Calu3 (cell line): ENCODE results near the gene PSMC3. TPM values are rescaled to one million over a fixed set of nuclear protein-coding genes. Genes with fewer than 3 reads are reported as not detected.

Source experiments
- BruUV-seq: library from RNA; stranded (reverse); fragments of 400-500 nt; replicated peaks from 2 replicates; lab custom pipeline; 2021; lab: Mats Ljungman, UMichigan
- CTCF ChIA-PET: fragments of 300-600 bp; sonication (Branson Sonifier 250); formaldehyde crosslinking; loops from one replicate; lab custom pipeline; 2022; ENCODE audit warnings: antibody characterized with exemption; lab: Charles Lee
- DNase-seq: peaks from one replicate; pipeline ENCODE4 v3.0.0; 2022
- H3K27ac Mint-ChIP-seq: one replicate; pipeline ENCODE4 v1.8.0; 2022; ENCODE audit warnings: mixed read lengths; ENCODE audit not compliant: unreplicated experiment
- H3K27me3 Mint-ChIP-seq: one replicate; pipeline ENCODE4 v1.8.0; 2022; ENCODE audit warnings: mixed read lengths; ENCODE audit not compliant: unreplicated experiment
- H3K36me3 Mint-ChIP-seq: one replicate; pipeline ENCODE4 v1.8.0; 2022; ENCODE audit warnings: mild to moderate bottlenecking, moderate library complexity, mixed read lengths; ENCODE audit not compliant: insufficient read depth, unreplicated experiment
- H3K4me1 Mint-ChIP-seq: one replicate; pipeline ENCODE4 v1.8.0; 2022; ENCODE audit warnings: mild to moderate bottlenecking, low read depth, mixed read lengths; ENCODE audit not compliant: unreplicated experiment
- H3K4me3 Mint-ChIP-seq: one replicate; pipeline ENCODE4 v1.8.0; 2022; ENCODE audit warnings: mild to moderate bottlenecking, low read depth, moderate library complexity, mixed read lengths; ENCODE audit not compliant: unreplicated experiment
- H3K9me3 Mint-ChIP-seq: one replicate; pipeline ENCODE4 v1.8.0; 2022; ENCODE audit warnings: low read depth, mixed read lengths; ENCODE audit not compliant: unreplicated experiment
- intact Hi-C: fragments of 100-400 bp; cut with micrococcal nuclease; formaldehyde crosslinking; loops from one replicate; pipeline ENCODE4 v1.10.0; 2022; ENCODE audit not compliant: unreplicated experiment
- total RNA-seq: library from RNA; stranded (reverse); gene quantifications from 2 replicates; pipeline ENCODE4 v1.2.3, GENCODE V29; 2022
- TF ChIP-seq, protein P1 (sequence below): fragments of 200-600 bp; IDR thresholded peaks from one replicate; pipeline ENCODE4 v1.8.0; 2022; ENCODE audit warnings: antibody characterized with exemption; ENCODE audit not compliant: unreplicated experiment

PSMC3 gene
- total RNA-seq, 1 experiment from 2014 or later = 173 TPM

GRCh38 chr11:47435687-47436086, 9.4 kb upstream of the PSMC3 start:
- no TSS peak for BruUV-seq
- H3K4me1 Mint-ChIP-seq = no peaks in the 10 kb centered on the region
- TF ChIP-seq, protein P1, sequence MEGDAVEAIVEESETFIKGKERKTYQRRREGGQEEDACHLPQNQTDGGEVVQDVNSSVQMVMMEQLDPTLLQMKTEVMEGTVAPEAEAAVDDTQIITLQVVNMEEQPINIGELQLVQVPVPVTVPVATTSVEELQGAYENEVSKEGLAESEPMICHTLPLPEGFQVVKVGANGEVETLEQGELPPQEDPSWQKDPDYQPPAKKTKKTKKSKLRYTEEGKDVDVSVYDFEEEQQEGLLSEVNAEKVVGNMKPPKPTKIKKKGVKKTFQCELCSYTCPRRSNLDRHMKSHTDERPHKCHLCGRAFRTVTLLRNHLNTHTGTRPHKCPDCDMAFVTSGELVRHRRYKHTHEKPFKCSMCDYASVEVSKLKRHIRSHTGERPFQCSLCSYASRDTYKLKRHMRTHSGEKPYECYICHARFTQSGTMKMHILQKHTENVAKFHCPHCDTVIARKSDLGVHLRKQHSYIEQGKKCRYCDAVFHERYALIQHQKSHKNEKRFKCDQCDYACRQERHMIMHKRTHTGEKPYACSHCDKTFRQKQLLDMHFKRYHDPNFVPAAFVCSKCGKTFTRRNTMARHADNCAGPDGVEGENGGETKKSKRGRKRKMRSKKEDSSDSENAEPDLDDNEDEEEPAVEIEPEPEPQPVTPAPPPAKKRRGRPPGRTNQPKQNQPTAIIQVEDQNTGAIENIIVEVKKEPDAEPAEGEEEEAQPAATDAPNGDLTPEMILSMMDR = no peak
- CTCF ChIA-PET = no interaction called here
- no peaks in the 10 kb centered on the region for H3K27me3 Mint-ChIP-seq
- no peaks in the 10 kb centered on the region for H3K9me3 Mint-ChIP-seq
- intact Hi-C loops = no loop called here
- H3K36me3 Mint-ChIP-seq = no peaks in the 10 kb centered on the region
- no peak overlapping the region for H3K27ac Mint-ChIP-seq
- no peak for DNase-seq
- no peak overlapping the region for H3K4me3 Mint-ChIP-seq

DNA sequence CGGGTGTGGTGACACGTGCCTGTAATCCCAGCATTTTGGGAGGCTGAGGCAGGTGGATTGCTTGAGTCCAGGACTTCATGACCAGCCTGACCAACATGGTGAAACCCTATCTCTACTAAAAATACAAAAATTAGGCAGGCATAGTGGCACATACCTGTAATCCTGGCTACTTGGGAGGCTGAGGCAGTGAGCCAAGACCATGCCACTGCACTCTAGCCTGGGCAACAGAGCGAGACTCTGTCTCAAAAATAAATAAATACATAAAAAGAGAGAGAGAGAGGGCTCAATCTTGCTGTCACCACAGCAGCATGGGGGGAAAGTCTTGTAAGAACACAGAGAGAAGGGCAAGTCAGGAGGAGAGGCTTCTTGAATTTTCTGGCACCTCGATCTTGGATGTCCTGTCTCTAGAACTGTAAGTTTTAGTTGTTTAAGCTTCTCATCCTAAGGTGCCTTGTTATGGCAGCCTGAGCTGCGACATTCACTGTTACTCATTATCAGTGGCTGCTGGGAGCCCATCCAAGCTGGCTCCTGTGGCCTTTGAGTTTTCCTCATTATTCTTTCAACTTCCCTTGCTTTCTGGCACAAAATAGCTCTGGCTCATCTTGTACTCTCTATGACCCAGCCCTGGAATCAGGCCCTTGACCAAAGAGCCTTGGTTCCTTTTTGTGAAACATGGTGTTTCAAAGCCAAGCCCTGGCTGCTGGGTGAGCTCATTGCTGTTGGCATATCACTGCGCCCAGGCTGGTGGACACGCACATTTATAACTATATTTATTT, 8.0 kb upstream of the PSMC3 start:
- BruUV-seq = no TSS peak
- TF ChIP-seq, protein P1 = no peak
- no peaks in the 10 kb centered on the region for H3K27me3 Mint-ChIP-seq
- H3K36me3 Mint-ChIP-seq = no peaks in the 10 kb centered on the region
- H3K4me3 Mint-ChIP-seq = no peak overlapping the region
- intact Hi-C loops = no loop called here
- CTCF ChIA-PET = no interaction called here
- H3K27ac Mint-ChIP-seq = no peak overlapping the region
- DNase-seq = no peak
- H3K4me1 Mint-ChIP-seq = no peaks in the 10 kb centered on the region
- no peaks in the 10 kb centered on the region for H3K9me3 Mint-ChIP-seq

DNA sequence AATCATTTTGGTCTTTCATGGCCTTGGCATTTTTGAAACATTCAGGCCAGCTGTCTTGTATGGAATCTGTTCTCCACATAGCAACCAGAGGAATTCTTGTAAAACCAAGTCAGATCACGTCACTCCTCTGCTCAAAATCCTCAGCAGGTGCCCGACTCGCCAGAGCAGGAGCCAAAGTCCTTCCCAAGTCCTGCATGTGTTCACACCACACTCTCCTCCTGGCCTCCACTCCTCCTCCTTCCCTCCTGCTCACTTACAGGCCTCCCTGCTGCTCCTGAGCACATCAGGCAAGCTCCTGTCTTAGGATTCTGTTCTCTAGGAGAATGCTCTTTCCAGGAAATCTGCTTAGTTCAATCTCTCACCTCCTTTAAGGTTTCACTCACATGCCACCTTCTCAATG, 6.9 kb upstream of the PSMC3 start:
- Mint-ChIP-seq H3K9me3 (no peaks in the 10 kb centered on the region), H3K4me1 (no peaks in the 10 kb centered on the region), H3K36me3 (no peaks in the 10 kb centered on the region), H3K4me3 (no peak overlapping the region), H3K27me3 (no peaks in the 10 kb centered on the region), H3K27ac (no peak overlapping the region)
- BruUV-seq = no TSS peak
- intact Hi-C loops = no loop called here
- no peak for DNase-seq
- CTCF ChIA-PET = interaction anchor here (0.6 kb wide), 1 partner anchor 21 kb away, joined by 3 read pairs; no protein-coding TSS in a partner anchor
- TF ChIP-seq, protein P1 = no peak

DNA sequence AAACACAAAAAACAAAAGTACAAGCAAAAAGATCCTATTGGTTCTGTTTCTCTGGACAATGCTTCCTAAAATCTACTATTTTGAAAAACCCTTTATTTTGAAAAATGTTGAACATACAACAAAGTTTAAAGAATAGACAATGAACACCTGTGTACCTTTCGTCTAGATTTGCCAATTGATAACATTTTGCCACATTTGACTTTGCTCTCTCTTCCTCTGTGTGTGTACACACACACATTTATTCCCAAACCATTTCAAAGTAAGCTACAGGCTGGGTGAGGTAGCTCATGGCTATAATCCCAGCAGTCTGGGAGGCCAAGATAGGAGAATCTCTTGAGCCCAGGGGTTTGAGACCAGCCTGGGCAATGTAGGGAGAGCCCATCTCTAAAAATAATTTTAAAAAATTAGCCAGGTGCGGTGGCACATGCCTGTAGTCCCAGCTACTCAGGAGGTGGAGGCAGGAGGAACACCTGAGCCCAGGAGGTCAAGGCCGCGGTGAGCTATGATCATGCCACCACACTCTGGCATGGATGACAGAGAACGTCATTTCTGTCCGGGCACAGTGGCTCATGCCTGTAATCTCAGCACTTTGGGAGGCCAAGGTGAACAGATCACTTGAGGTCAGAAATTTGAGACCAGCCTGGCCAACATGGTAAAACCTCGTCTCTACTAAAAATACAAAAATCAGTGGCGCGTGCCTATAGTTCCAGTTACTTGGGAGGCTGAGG, 5.3 kb upstream of the PSMC3 start:
- H3K4me3 Mint-ChIP-seq = no peak overlapping the region
- peaks cover 9% of the 10 kb centered on the region for H3K36me3 Mint-ChIP-seq
- TF ChIP-seq, protein P1 = no peak
- H3K4me1 Mint-ChIP-seq = no peaks in the 10 kb centered on the region
- BruUV-seq = no TSS peak
- intact Hi-C loops = no loop called here
- H3K9me3 Mint-ChIP-seq = no peaks in the 10 kb centered on the region
- no peaks in the 10 kb centered on the region for H3K27me3 Mint-ChIP-seq
- DNase-seq = no peak
- CTCF ChIA-PET = no interaction called here
- H3K27ac Mint-ChIP-seq = no peak overlapping the region
